ENCODE measurements around the gene NOS3.

- peak; percentile 49 to 77 (median 66) for TF ChIP-seq CTCF (IDR thresholded peaks at IDR 0.05 in 4 of 5, conservative IDR thresholded peaks at IDR 0.05 in 1 of 5)
- peak; percentile 79 to 83 for TF ChIP-seq POLR2A (IDR thresholded peaks at IDR 0.05)
These were observed 37.5 kb downstream of the NOS3 start, which contains the start of gene ABCB8 for GRCh38 chr7:151028131-151028947.
